Measurements from ENCODE around the gene SESTD1. TPM values are rescaled to one million over a fixed set of nuclear protein-coding genes. Genes with fewer than 3 reads are reported as not detected.
A peak's percentile ranks its signal among the peaks of the same experiment; 100 is the strongest.

Gene SESTD1
- total and polyA plus RNA-seq, 2 experiments from 2014 or later, result 10.5 to 19.4 TPM

GRCh38 chr2:179186126-179186525 lies 78.5 kb downstream of the SESTD1 start:
- no peaks in the 10 kb centered on the region for H3K27me3 ChIP-seq
- no peaks in the 10 kb centered on the region for H3K4me1 ChIP-seq (ENCODE audit: low read depth)
- no peak overlapping the region for H3K27ac ChIP-seq
- H3K9me3 ChIP-seq (ENCODE audit: low read depth), result no peaks in the 10 kb centered on the region
- no peaks in the 10 kb centered on the region for H3K36me3 ChIP-seq
- DNase-seq (ENCODE audit: low read depth in 1 of 2, low spot score in 1 of 2), result peak in 1 of 2 donors; percentile 34
- H3K4me3 ChIP-seq, result no peak overlapping the region
- TF ChIP-seq CTCF (IDR thresholded peaks at IDR 0.05; ENCODE audit: low read depth, low read length), result no peak

- Histone ChIP-seq H3K4me1 (ENCODE audit: low read depth) (no peaks in the 10 kb centered on the region), H3K27me3 (no peaks in the 10 kb centered on the region), H3K9me3 (ENCODE audit: low read depth) (no peaks in the 10 kb centered on the region), H3K4me3 (no peak overlapping the region), H3K36me3 (no peaks in the 10 kb centered on the region), H3K27ac (no peak overlapping the region)
- TF ChIP-seq CTCF (IDR thresholded peaks at IDR 0.05; ENCODE audit: low read depth, low read length), result no peak
- no peak for DNase-seq (ENCODE audit: low read depth in 1 of 2, low spot score in 1 of 2)
Observed at GRCh38 chr2:179184610-179185009, 80.0 kb downstream of the SESTD1 start.

- no peaks in the 10 kb centered on the region for H3K4me1 ChIP-seq (ENCODE audit: low read depth)
- no peak for TF ChIP-seq CTCF (IDR thresholded peaks at IDR 0.05; ENCODE audit: low read depth, low read length)
- DNase-seq (ENCODE audit: low read depth in 1 of 2, low spot score in 1 of 2), result no peak
- H3K9me3 ChIP-seq (ENCODE audit: low read depth), result no peaks in the 10 kb centered on the region
- no peak overlapping the region for H3K27ac ChIP-seq
- H3K36me3 ChIP-seq, result no peaks in the 10 kb centered on the region
- H3K27me3 ChIP-seq, result no peaks in the 10 kb centered on the region
- H3K4me3 ChIP-seq, result no peak overlapping the region
Observed at GRCh38 chr2:179181002-179181401, 83.6 kb downstream of the SESTD1 start.

GRCh38 chr2:179180242-179180641 lies 84.4 kb downstream of the SESTD1 start:
- Histone ChIP-seq H3K27me3 (no peaks in the 10 kb centered on the region), H3K9me3 (ENCODE audit: low read depth) (no peaks in the 10 kb centered on the region), H3K36me3 (peaks cover 4% of the 10 kb centered on the region), H3K27ac (no peak overlapping the region), H3K4me1 (ENCODE audit: low read depth) (no peaks in the 10 kb centered on the region), H3K4me3 (no peak overlapping the region)
- DNase-seq (ENCODE audit: low read depth in 1 of 2, low spot score in 1 of 2), result no peak
- no peak for TF ChIP-seq CTCF (IDR thresholded peaks at IDR 0.05; ENCODE audit: low read depth, low read length)

GRCh38 chr2:179179719-179180118 lies 84.9 kb downstream of the SESTD1 start:
- no peak overlapping the region for H3K4me3 ChIP-seq
- H3K27ac ChIP-seq, result no peak overlapping the region
- DNase-seq (ENCODE audit: low read depth in 1 of 2, low spot score in 1 of 2), result no peak
- peaks cover 4% of the 10 kb centered on the region for H3K36me3 ChIP-seq
- H3K27me3 ChIP-seq, result no peaks in the 10 kb centered on the region
- no peaks in the 10 kb centered on the region for H3K4me1 ChIP-seq (ENCODE audit: low read depth)
- no peaks in the 10 kb centered on the region for H3K9me3 ChIP-seq (ENCODE audit: low read depth)
- TF ChIP-seq CTCF (IDR thresholded peaks at IDR 0.05; ENCODE audit: low read depth, low read length), result no peak

GRCh38 chr2:179177694-179178093 lies 86.9 kb downstream of the SESTD1 start:
- DNase-seq (ENCODE audit: low read depth in 1 of 2, low spot score in 1 of 2), result no peak
- Histone ChIP-seq H3K27me3 (no peaks in the 10 kb centered on the region), H3K4me3 (no peak overlapping the region), H3K36me3 (peaks cover 4% of the 10 kb centered on the region), H3K27ac (no peak overlapping the region), H3K4me1 (ENCODE audit: low read depth) (peaks cover 7% of the 10 kb centered on the region), H3K9me3 (ENCODE audit: low read depth) (no peaks in the 10 kb centered on the region)
- no peak for TF ChIP-seq CTCF (IDR thresholded peaks at IDR 0.05; ENCODE audit: low read depth, low read length)
